ENCODE data around the gene NEB. TPM values are rescaled to one million over a fixed set of nuclear protein-coding genes. Genes with fewer than 3 reads are reported as not detected.

NEB gene
- total RNA-seq, 5 donors from 2014 or later (not counting 1 experiment from before 2014, with no cell fraction given): 0.91 to 1.4 (median 1.3) TPM

DNA sequence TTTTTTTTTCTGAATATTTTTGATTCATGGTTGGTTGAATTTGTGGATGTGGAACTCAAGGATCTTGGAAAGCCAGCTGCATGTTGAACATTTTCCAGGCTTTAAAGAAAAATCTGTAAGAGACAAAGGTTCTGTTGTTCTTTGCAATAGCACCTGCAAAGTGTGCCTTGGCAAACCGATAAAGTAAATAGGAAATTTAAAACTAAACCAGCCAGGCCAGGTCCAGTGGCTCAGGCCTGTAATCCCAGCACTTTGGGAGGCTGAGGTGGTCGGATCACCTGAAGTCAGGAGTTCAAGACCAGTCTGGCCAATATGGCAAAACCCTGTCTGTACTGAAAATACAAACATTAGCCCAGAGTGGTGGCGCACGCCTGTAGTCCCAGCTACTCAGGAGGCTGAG is 250.2 kb downstream of the NEB start:
- H3K36me3 Mint-ChIP-seq: peaks cover 55% of the 10 kb centered on the region

DNA sequence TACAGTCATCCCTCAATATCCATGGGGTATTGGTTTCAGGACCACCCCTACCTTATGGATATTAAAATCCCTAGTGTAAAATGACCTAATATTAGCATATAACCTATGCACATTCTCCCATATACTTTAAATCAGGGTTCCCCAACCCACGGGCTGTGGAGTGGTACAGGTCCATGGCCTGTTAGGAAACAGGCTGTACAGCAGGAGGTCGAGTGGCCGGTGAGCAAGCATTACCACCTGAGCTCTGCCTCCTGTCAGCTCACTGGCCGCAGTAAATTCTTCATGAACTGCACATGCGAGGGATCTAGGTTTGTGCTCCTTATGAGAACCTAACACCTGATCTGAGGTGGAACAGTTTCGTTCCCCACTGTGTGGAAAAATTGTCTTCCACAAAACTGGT is 250.7 kb downstream of the NEB start:
- H3K4me1 Mint-ChIP-seq: peaks cover 0 to 4% (median 0%) of the 10 kb centered on the region in 3 donors
- POLR2A ChIA-PET: no interaction called here
- H3K27me3 Mint-ChIP-seq: no peaks in the 10 kb centered on the region
- ATAC-seq (replicated peaks in 1 of 4) (no peak), DNase-seq (no peak)
- H3K4me1 ChIP-seq (ENCODE audit: control insufficient read depth in 1 of 2, extremely low read depth in 1 of 2, insufficient read depth in 2 of 2, low read length in 2 of 2): no peaks in the 10 kb centered on the region
- H3K9me3 Mint-ChIP-seq: no peaks in the 10 kb centered on the region
- 100% methylated on average over 1 of the region's 6 CpGs for WGBS (ENCODE audit: insufficient coverage)
- H3K36me3 ChIP-seq (ENCODE audit: control insufficient read depth in 2 of 2, extremely low read depth in 1 of 2, insufficient read depth in 1 of 2, low read length in 1 of 2): peaks cover 0 to 9% of the 10 kb centered on the region in 2 donors
- H3K36me3 Mint-ChIP-seq: peaks cover 60% of the 10 kb centered on the region
- no peak overlapping the region for H3K27ac Mint-ChIP-seq
- no peaks in the 10 kb centered on the region for H3K27me3 ChIP-seq (replicated peaks in 1 of 2; ENCODE audit: control insufficient read depth in 2 of 2, extremely low read depth in 1 of 2, insufficient read depth in 2 of 2, low read length in 1 of 2)
- H3K9me3 ChIP-seq: no peaks in the 10 kb centered on the region
- no peak overlapping the region for H3K27ac ChIP-seq (ENCODE audit: low read length)
- no peak overlapping the region for H3K4me3 ChIP-seq (ENCODE audit: control insufficient read depth in 1 of 2, extremely low read depth in 1 of 2, low read length in 1 of 2)
- CTCF ChIA-PET: no interaction called here
- H3K4me3 Mint-ChIP-seq: no peak overlapping the region

More for the DNA sequence above, 250.2 kb downstream of the NEB start:
- Histone ChIP-seq H3K9me3 (no peaks in the 10 kb centered on the region), H3K4me1 (ENCODE audit: control insufficient read depth in 1 of 2, extremely low read depth in 1 of 2, insufficient read depth in 2 of 2, low read length in 2 of 2) (no peaks in the 10 kb centered on the region), H3K4me3 (ENCODE audit: control insufficient read depth in 1 of 2, extremely low read depth in 1 of 2, low read length in 1 of 2) (no peak overlapping the region), H3K36me3 (ENCODE audit: control insufficient read depth in 2 of 2, extremely low read depth in 1 of 2, insufficient read depth in 1 of 2, low read length in 1 of 2) (peaks cover 0 to 9% of the 10 kb centered on the region in 2 donors), H3K27me3 (replicated peaks in 1 of 2; ENCODE audit: control insufficient read depth in 2 of 2, extremely low read depth in 1 of 2, insufficient read depth in 2 of 2, low read length in 1 of 2) (no peaks in the 10 kb centered on the region), H3K27ac (ENCODE audit: low read length) (no peak overlapping the region)
- ATAC-seq (replicated peaks in 1 of 4): no peak
- no peaks in the 10 kb centered on the region for H3K27me3 Mint-ChIP-seq
- no peak overlapping the region for H3K27ac Mint-ChIP-seq
- 100% methylated on average over 2 of the region's 4 CpGs for WGBS (ENCODE audit: insufficient coverage)
- H3K4me3 Mint-ChIP-seq: no peak overlapping the region
- H3K4me1 Mint-ChIP-seq: peaks cover 0 to 4% (median 0%) of the 10 kb centered on the region in 3 donors
- ChIA-PET CTCF (no interaction called here), POLR2A (no interaction called here)
- no peaks in the 10 kb centered on the region for H3K9me3 Mint-ChIP-seq
- DNase-seq: no peak

DNA sequence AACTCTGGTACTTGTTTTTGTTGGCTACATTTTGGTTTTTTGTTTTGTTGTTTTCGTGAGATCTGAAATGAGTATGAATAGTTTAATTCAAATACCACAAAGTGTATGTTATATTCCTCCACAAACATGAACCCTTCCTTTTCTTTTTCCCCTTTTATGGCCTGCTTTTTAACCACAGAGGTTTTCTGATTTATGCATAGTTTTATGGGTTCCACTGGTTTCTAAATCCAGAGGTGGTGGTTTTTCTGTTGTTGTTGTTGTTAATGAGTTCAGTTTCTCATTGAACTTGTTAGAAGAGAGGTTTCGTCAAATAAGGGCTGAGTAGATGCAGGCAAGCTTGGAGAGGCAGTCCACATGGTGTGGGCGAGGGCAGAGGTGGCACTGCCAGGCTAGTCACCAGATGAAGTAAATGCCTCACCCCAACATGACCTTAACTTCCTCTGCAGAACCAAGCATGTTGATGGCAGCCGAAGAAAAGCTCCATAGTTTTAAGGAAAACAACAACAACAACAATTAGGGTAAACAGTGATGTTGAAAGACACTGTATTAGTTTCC is 252.0 kb downstream of the NEB start:
- CTCF ChIA-PET: no interaction called here
- Mint-ChIP-seq H3K4me1 (peaks cover 0 to 4% (median 0%) of the 10 kb centered on the region in 3 donors), H3K36me3 (peaks cover 64% of the 10 kb centered on the region), H3K4me3 (no peak overlapping the region), H3K27ac (no peak overlapping the region), H3K9me3 (no peaks in the 10 kb centered on the region), H3K27me3 (no peaks in the 10 kb centered on the region)
- ATAC-seq (replicated peaks in 1 of 4) (no peak), DNase-seq (no peak)
- H3K9me3 ChIP-seq: no peaks in the 10 kb centered on the region
- H3K27ac ChIP-seq (ENCODE audit: low read length): no peak overlapping the region
- POLR2A ChIA-PET: no interaction called here
- H3K36me3 ChIP-seq (ENCODE audit: control insufficient read depth in 2 of 2, extremely low read depth in 1 of 2, insufficient read depth in 1 of 2, low read length in 1 of 2): peaks cover 1 to 9% of the 10 kb centered on the region in 2 donors
- WGBS (ENCODE audit: insufficient coverage): 0% methylated on average over 1 of the region's 4 CpGs
- no peak overlapping the region for H3K4me3 ChIP-seq (ENCODE audit: control insufficient read depth in 1 of 2, extremely low read depth in 1 of 2, low read length in 1 of 2)
- H3K27me3 ChIP-seq (replicated peaks in 1 of 2; ENCODE audit: control insufficient read depth in 2 of 2, extremely low read depth in 1 of 2, insufficient read depth in 2 of 2, low read length in 1 of 2): no peaks in the 10 kb centered on the region
- no peaks in the 10 kb centered on the region for H3K4me1 ChIP-seq (ENCODE audit: control insufficient read depth in 1 of 2, extremely low read depth in 1 of 2, insufficient read depth in 2 of 2, low read length in 2 of 2)

DNA sequence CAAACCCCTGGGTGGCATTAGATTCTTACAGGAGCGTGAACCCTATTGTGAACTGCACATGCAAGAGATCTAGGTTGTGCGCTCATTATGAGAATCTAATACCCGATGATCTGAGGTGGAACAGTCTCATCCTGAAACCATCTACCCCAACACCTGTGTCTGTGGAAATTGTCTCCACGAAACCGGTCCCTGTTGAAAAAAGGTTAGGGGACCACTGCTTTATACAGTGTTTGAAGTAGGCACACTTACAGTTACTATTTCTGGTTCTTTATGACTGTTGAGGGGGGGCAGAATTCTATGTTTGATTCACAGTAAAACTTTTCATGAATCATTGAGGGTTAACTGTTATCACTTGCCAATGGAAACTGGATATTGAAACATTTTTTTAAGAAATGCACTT is 252.5 kb downstream of the NEB start:
- ChIA-PET POLR2A (no interaction called here), CTCF (no interaction called here)
- H3K9me3 ChIP-seq: no peaks in the 10 kb centered on the region
- H3K27me3 ChIP-seq (replicated peaks in 1 of 2; ENCODE audit: control insufficient read depth in 2 of 2, extremely low read depth in 1 of 2, insufficient read depth in 2 of 2, low read length in 1 of 2): no peaks in the 10 kb centered on the region
- H3K27ac ChIP-seq (ENCODE audit: low read length): no peak overlapping the region
- Mint-ChIP-seq H3K9me3 (no peaks in the 10 kb centered on the region), H3K27me3 (no peaks in the 10 kb centered on the region), H3K36me3 (peaks cover 69% of the 10 kb centered on the region), H3K4me3 (no peak overlapping the region), H3K4me1 (peaks cover 0 to 4% (median 0%) of the 10 kb centered on the region in 3 donors), H3K27ac (no peak overlapping the region)
- H3K4me3 ChIP-seq (ENCODE audit: control insufficient read depth in 1 of 2, extremely low read depth in 1 of 2, low read length in 1 of 2): no peak overlapping the region
- no peak for DNase-seq
- H3K4me1 ChIP-seq (ENCODE audit: control insufficient read depth in 1 of 2, extremely low read depth in 1 of 2, insufficient read depth in 2 of 2, low read length in 2 of 2): no peaks in the 10 kb centered on the region
- ATAC-seq (replicated peaks in 1 of 4): no peak
- peaks cover 3 to 9% of the 10 kb centered on the region in 2 donors for H3K36me3 ChIP-seq (ENCODE audit: control insufficient read depth in 2 of 2, extremely low read depth in 1 of 2, insufficient read depth in 1 of 2, low read length in 1 of 2)
- no CpG with 5 or more reads among the region's 5 CpGs for WGBS (ENCODE audit: insufficient coverage)

DNA sequence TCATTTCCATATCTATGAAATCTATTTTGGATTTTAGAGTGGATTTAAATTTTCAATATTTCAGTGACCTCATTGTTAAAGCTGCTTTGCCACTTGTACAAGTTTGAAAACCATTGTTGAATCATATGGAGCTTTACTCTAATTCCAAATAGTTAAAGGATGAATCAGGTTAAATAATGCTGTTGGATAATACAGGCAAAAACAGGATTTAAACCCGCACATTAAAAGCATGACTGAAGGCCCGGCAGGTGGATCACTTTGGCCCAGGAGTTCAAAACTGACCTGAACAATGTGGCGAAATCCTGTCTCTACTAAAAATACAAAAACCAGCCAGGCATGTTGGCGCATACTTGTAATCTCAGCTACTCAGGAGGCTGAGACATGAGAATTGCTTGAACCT is 256.3 kb downstream of the NEB start:
- ChIA-PET CTCF (no interaction called here), POLR2A (interaction anchor here (0.6 kb wide), 2 partner anchors 63 to 146 kb away, joined by 3 to 7 read pairs; no protein-coding TSS in a partner anchor)
- no peaks in the 10 kb centered on the region for H3K27me3 ChIP-seq (replicated peaks in 1 of 2; ENCODE audit: control insufficient read depth in 2 of 2, extremely low read depth in 1 of 2, insufficient read depth in 2 of 2, low read length in 1 of 2)
- no peaks in the 10 kb centered on the region for H3K9me3 ChIP-seq
- peaks cover 0 to 4% (median 0%) of the 10 kb centered on the region in 3 donors for H3K4me1 Mint-ChIP-seq
- ATAC-seq (replicated peaks in 1 of 4): no peak
- no peak overlapping the region for H3K4me3 Mint-ChIP-seq
- no peak overlapping the region for H3K4me3 ChIP-seq (ENCODE audit: control insufficient read depth in 1 of 2, extremely low read depth in 1 of 2, low read length in 1 of 2)
- 97% methylated on average over 4 of the region's 4 CpGs for WGBS (ENCODE audit: insufficient coverage)
- no peak for DNase-seq
- H3K27ac Mint-ChIP-seq: no peak overlapping the region
- no peaks in the 10 kb centered on the region for H3K27me3 Mint-ChIP-seq
- no peaks in the 10 kb centered on the region for H3K4me1 ChIP-seq (ENCODE audit: control insufficient read depth in 1 of 2, extremely low read depth in 1 of 2, insufficient read depth in 2 of 2, low read length in 2 of 2)
- H3K27ac ChIP-seq (ENCODE audit: low read length): no peak overlapping the region
- H3K36me3 ChIP-seq (ENCODE audit: control insufficient read depth in 2 of 2, extremely low read depth in 1 of 2, insufficient read depth in 1 of 2, low read length in 1 of 2): peaks cover 7 to 30% of the 10 kb centered on the region in 2 donors
- peaks cover 60% of the 10 kb centered on the region for H3K36me3 Mint-ChIP-seq
- no peaks in the 10 kb centered on the region for H3K9me3 Mint-ChIP-seq

DNA sequence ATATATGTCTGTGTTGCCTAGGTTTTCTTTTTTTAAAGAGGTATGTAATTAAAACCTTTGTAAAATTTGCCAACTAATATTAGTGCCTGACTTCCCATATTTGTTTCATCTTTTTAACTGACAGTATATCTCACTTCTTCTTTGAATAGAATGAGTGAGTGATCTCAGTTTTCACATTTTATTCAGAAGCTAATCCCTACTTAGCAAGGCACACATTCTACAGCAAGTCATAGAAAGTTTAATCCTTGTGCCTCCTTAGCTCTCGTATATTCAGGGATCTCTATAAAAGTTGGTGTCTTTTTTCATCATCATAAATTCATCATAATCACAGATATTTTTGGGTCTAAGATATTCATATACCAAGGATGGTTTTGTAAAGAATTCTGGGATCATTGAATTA is 258.0 kb downstream of the NEB start:
- no peaks in the 10 kb centered on the region for H3K4me1 ChIP-seq (ENCODE audit: control insufficient read depth in 1 of 2, extremely low read depth in 1 of 2, insufficient read depth in 2 of 2, low read length in 2 of 2)
- peaks cover 7 to 30% of the 10 kb centered on the region in 2 donors for H3K36me3 ChIP-seq (ENCODE audit: control insufficient read depth in 2 of 2, extremely low read depth in 1 of 2, insufficient read depth in 1 of 2, low read length in 1 of 2)
- Mint-ChIP-seq H3K27ac (no peak overlapping the region), H3K4me3 (no peak overlapping the region), H3K9me3 (no peaks in the 10 kb centered on the region), H3K36me3 (peaks cover 64% of the 10 kb centered on the region), H3K27me3 (no peaks in the 10 kb centered on the region), H3K4me1 (peaks cover 0 to 7% (median 4%) of the 10 kb centered on the region in 3 donors)
- WGBS (ENCODE audit: insufficient coverage): no CpG with 5 or more reads among the region's 1 CpG
- DNase-seq (no peak), ATAC-seq (replicated peaks in 1 of 4) (no peak)
- H3K9me3 ChIP-seq: no peaks in the 10 kb centered on the region
- ChIA-PET CTCF (no interaction called here), POLR2A (interaction anchor here (1.0 to 1.3 kb wide), 2 partner anchors 15 to 36 kb away, joined by 3 to 4 read pairs; no protein-coding TSS in a partner anchor)
- no peaks in the 10 kb centered on the region for H3K27me3 ChIP-seq (replicated peaks in 1 of 2; ENCODE audit: control insufficient read depth in 2 of 2, extremely low read depth in 1 of 2, insufficient read depth in 2 of 2, low read length in 1 of 2)
- no peak overlapping the region for H3K4me3 ChIP-seq (ENCODE audit: control insufficient read depth in 1 of 2, extremely low read depth in 1 of 2, low read length in 1 of 2)
- H3K27ac ChIP-seq (ENCODE audit: low read length): no peak overlapping the region

DNA sequence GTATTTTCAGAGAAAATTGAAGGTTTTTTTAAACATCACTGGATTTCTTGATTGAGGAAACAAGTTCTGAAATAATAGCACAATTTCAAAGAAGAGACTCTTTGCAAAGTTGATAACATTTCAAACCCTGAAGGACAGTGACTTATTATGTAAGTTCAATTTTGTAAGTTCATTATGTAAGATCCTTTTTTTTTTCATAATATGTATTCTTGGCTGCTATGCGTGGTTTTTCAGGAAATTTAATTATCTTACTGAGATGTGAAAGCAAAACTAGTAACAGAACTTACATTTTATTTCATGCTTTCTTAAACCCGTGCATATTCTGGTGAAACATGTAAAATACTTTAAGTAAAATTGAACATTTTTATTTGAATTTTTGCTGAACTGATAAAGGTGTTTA is 259.2 kb downstream of the NEB start:
- DNase-seq (no peak), ATAC-seq (replicated peaks in 1 of 4) (no peak)
- Mint-ChIP-seq H3K4me3 (no peak overlapping the region), H3K36me3 (peaks cover 62% of the 10 kb centered on the region), H3K4me1 (peaks cover 0 to 9% (median 0%) of the 10 kb centered on the region in 3 donors), H3K27me3 (no peaks in the 10 kb centered on the region), H3K9me3 (no peaks in the 10 kb centered on the region), H3K27ac (no peak overlapping the region)
- Histone ChIP-seq H3K27me3 (replicated peaks in 1 of 2; ENCODE audit: control insufficient read depth in 2 of 2, extremely low read depth in 1 of 2, insufficient read depth in 2 of 2, low read length in 1 of 2) (no peaks in the 10 kb centered on the region), H3K27ac (ENCODE audit: low read length) (no peak overlapping the region), H3K4me1 (ENCODE audit: control insufficient read depth in 1 of 2, extremely low read depth in 1 of 2, insufficient read depth in 2 of 2, low read length in 2 of 2) (no peaks in the 10 kb centered on the region), H3K9me3 (no peaks in the 10 kb centered on the region), H3K4me3 (ENCODE audit: control insufficient read depth in 1 of 2, extremely low read depth in 1 of 2, low read length in 1 of 2) (no peak overlapping the region), H3K36me3 (ENCODE audit: control insufficient read depth in 2 of 2, extremely low read depth in 1 of 2, insufficient read depth in 1 of 2, low read length in 1 of 2) (peaks cover 10 to 40% of the 10 kb centered on the region in 2 donors)
- WGBS (ENCODE audit: insufficient coverage): no CpG with 5 or more reads among the region's 2 CpGs
- CTCF ChIA-PET: no interaction called here
- POLR2A ChIA-PET: no interaction called here

Measured in T-cell (primary cell).